H1 (cell line): ENCODE data around the gene TGM5. TPM values are rescaled to one million over a fixed set of nuclear protein-coding genes. Genes with fewer than 3 reads are reported as not detected.
A peak's percentile ranks its signal among the peaks of the same experiment; 100 is the strongest.

ENCODE experiments used
- CTCF ChIA-PET: fragments of 300-600 bp; sonication (Branson Sonifier 250); formaldehyde crosslinking; loops from one replicate; lab custom pipeline; 2021; ENCODE audit not compliant: partially characterized antibody; lab: Charles Lee
- POLR2A ChIA-PET: fragments of 300-600 bp; sonication (Branson Sonifier 250); formaldehyde crosslinking; loops from one replicate; lab custom pipeline; 2021; ENCODE audit warnings: inconsistent platforms; ENCODE audit not compliant: partially characterized antibody; lab: Charles Lee
- DNase-seq, 2 experiments: peaks; one replicate each; pipeline versions ENCODE4 v3.0.0 to v3.0.0-alpha.2; 2010 to 2022; ENCODE audit warnings: low spot score in 2 of 2, low read depth in 1 of 2, mixed read lengths in 1 of 2
- FAIRE-seq: peaks from 2 replicates; lab custom pipeline; 2011; peaks lifted over from hg19 to GRCh38; lab: Jason Lieb, UNC
- H2AFZ ChIP-seq: 2 replicates; pipeline ENCODE4 v1.8.1; 2012; ENCODE audit warnings: low read length, inconsistent platforms
- H2AK5ac ChIP-seq: 2 replicates; pipeline ENCODE4 v1.6.1; 2013; ENCODE audit warnings: low read depth, low read length
- H2BK120ac ChIP-seq: replicated peaks from 2 replicates; pipeline ENCODE3; 2013; ENCODE audit warnings: low read depth, low read length, inconsistent platforms
- H2BK12ac ChIP-seq: 2 replicates; pipeline ENCODE4 v1.6.1; 2013; ENCODE audit warnings: low read depth, low read length
- H2BK15ac ChIP-seq: 2 replicates; pipeline ENCODE4 v1.6.1; 2013; ENCODE audit warnings: low read length
- H2BK20ac ChIP-seq: 2 replicates; pipeline ENCODE4 v1.6.1; 2013; ENCODE audit warnings: low read length
- H2BK5ac ChIP-seq: 2 replicates; pipeline ENCODE4 v1.6.1; 2013; ENCODE audit warnings: low read depth, low read length
- H3K14ac ChIP-seq: 2 replicates; pipeline ENCODE4 v1.6.1; 2013; ENCODE audit warnings: inconsistent platforms; ENCODE audit not compliant: insufficient read length
- H3K18ac ChIP-seq: 2 replicates; pipeline ENCODE4 v1.6.1; 2013; ENCODE audit warnings: low read length; ENCODE audit errors: extremely low read depth
- H3K23ac ChIP-seq: 2 replicates; pipeline ENCODE4 v1.6.1; 2013; ENCODE audit warnings: inconsistent platforms; ENCODE audit not compliant: insufficient read length
- H3K23me2 ChIP-seq: 2 replicates; pipeline ENCODE4 v1.6.1; 2013; ENCODE audit warnings: low read depth, low read length
- H3K27ac ChIP-seq: 2 replicates; pipeline ENCODE4 v1.6.1; 2011; ENCODE audit warnings: low read depth, low read length, inconsistent platforms
- H3K27me3 ChIP-seq, 4 experiments: replicated peaks in 1 of 4; 1 replicate in 1 of 4; 2 replicates in 3 of 4; pipeline versions ENCODE4 v1.6.1 to v1.8.1; 2011 to 2013; ENCODE audit warnings: low read length in 3 of 4, mild to moderate bottlenecking in 3 of 4, inconsistent platforms in 2 of 4, mixed read lengths in 2 of 4, moderate library complexity in 1 of 4; ENCODE audit not compliant: control insufficient read depth in 3 of 4, insufficient read depth in 3 of 4; ENCODE audit errors: extremely low read depth in 1 of 4
- H3K36me3 ChIP-seq, 4 experiments: 2 replicates each; pipeline versions ENCODE4 v1.6.1 to v1.8.1; 2011 to 2013; ENCODE audit warnings: mild to moderate bottlenecking in 4 of 4, low read length in 3 of 4, moderate library complexity in 2 of 4, control low read depth in 1 of 4, inconsistent platforms in 1 of 4; ENCODE audit not compliant: insufficient read depth in 4 of 4, control insufficient read depth in 2 of 4
- H3K4ac ChIP-seq: replicated peaks from 2 replicates; pipeline ENCODE3; 2013; ENCODE audit warnings: low read length, low read depth, mixed read lengths, inconsistent platforms; ENCODE audit not compliant: insufficient read length
- H3K4me1 ChIP-seq, 4 experiments: replicated peaks in 1 of 4; 1 replicate in 1 of 4; 2 replicates in 3 of 4; pipeline versions ENCODE4 v1.6.1 to v1.8.1; 2011 to 2013; ENCODE audit warnings: low read length in 3 of 4, inconsistent platforms in 2 of 4, mixed read lengths in 1 of 4; ENCODE audit not compliant: insufficient read depth in 4 of 4, control insufficient read depth in 3 of 4
- H3K4me2 ChIP-seq, 2 experiments: 2 replicates each; pipeline versions ENCODE4 v1.6.1 to v1.8.1; 2011 to 2013; ENCODE audit warnings: low read depth in 2 of 2, low read length in 2 of 2, control low read depth in 1 of 2, inconsistent platforms in 1 of 2, mild to moderate bottlenecking in 1 of 2; ENCODE audit not compliant: insufficient read depth in 1 of 2
- H3K4me3 ChIP-seq, 4 experiments: fragments of 200-600, 300-600 bp in 1 of 4; sonication (generic), shearing (Covaris generic), sonication (Bioruptor Twin) in 1 of 4; 2 replicates each; pipeline versions ENCODE4 v1.5.1 to v1.8.1; 2011 to 2016; ENCODE audit warnings: low read length in 4 of 4, low read depth in 3 of 4, control low read depth in 2 of 4, inconsistent platforms in 2 of 4, mild to moderate bottlenecking in 2 of 4, mixed read lengths in 1 of 4, moderate library complexity in 1 of 4; ENCODE audit not compliant: insufficient read depth in 2 of 4; ENCODE audit errors: extremely low read depth in 1 of 4
- H3K56ac ChIP-seq: replicated peaks from 2 replicates; pipeline ENCODE3; 2013; ENCODE audit warnings: low read depth, mild to moderate bottlenecking, mixed read lengths, low read length, inconsistent platforms; ENCODE audit not compliant: insufficient read length
- H3K79me1 ChIP-seq: 2 replicates; pipeline ENCODE4 v1.6.1; 2013; ENCODE audit warnings: low read depth, low read length, control low read depth
- H3K79me2 ChIP-seq, 2 experiments: 2 replicates each; pipeline versions ENCODE4 v1.6.1 to v1.8.1; 2012 to 2013; ENCODE audit warnings: low read length in 2 of 2, mild to moderate bottlenecking in 2 of 2, inconsistent platforms in 1 of 2; ENCODE audit not compliant: insufficient read depth in 2 of 2, control insufficient read depth in 1 of 2
- H3K9ac ChIP-seq, 4 experiments: replicated peaks in 1 of 4; 1 replicate in 1 of 4; 2 replicates in 3 of 4; pipeline versions ENCODE4 v1.6.1 to v1.8.1; 2011 to 2013; ENCODE audit warnings: low read depth in 3 of 4, low read length in 3 of 4, control low read depth in 2 of 4, mild to moderate bottlenecking in 2 of 4, moderate library complexity in 2 of 4, inconsistent platforms in 1 of 4; ENCODE audit errors: extremely low read depth in 1 of 4
- H3K9me3 ChIP-seq, 2 experiments: 2 replicates each; pipeline versions ENCODE4 v1.6.1 to v1.8.1; 2012 to 2013; ENCODE audit warnings: mild to moderate bottlenecking in 2 of 2, moderate library complexity in 2 of 2, control low read depth in 1 of 2, inconsistent platforms in 1 of 2, low read depth in 1 of 2, low read length in 1 of 2, mixed read lengths in 1 of 2; ENCODE audit not compliant: insufficient read depth in 2 of 2
- H4K20me1 ChIP-seq, 2 experiments: replicated peaks in 1 of 2; 2 replicates each; pipeline versions ENCODE3 to v1.8.1; 2011 to 2013; ENCODE audit warnings: inconsistent platforms in 2 of 2, low read length in 2 of 2, mild to moderate bottlenecking in 1 of 2; ENCODE audit not compliant: insufficient read depth in 2 of 2, control insufficient read depth in 1 of 2
- H4K5ac ChIP-seq: 2 replicates; pipeline ENCODE4 v1.6.1; 2013; ENCODE audit warnings: low read length, low read depth, mixed read lengths, inconsistent platforms; ENCODE audit not compliant: insufficient read length
- H4K8ac ChIP-seq: 2 replicates; pipeline ENCODE4 v1.8.0; 2013; ENCODE audit warnings: mild to moderate bottlenecking, moderate library complexity, low read length, inconsistent platforms; ENCODE audit not compliant: insufficient read depth; ENCODE audit errors: extremely low read depth
- H4K91ac ChIP-seq: replicated peaks from 2 replicates; pipeline ENCODE3; 2013; ENCODE audit warnings: low read length, mixed read lengths, inconsistent platforms; ENCODE audit not compliant: insufficient read length
- BRCA1 ChIP-seq: IDR thresholded peaks from 2 replicates; pipeline ENCODE4 v1.6.1; 2012; ENCODE audit warnings: low read depth, low read length, improper control_type of control experiment
- EZH2 ChIP-seq: fragments of 200-600 bp; sonication (generic); IDR thresholded peaks from 2 replicates; pipeline ENCODE4 v1.7.1; 2012; ENCODE audit warnings: low read depth, mild to moderate bottlenecking, moderate library complexity, low read length, inconsistent platforms; ENCODE audit not compliant: severe bottlenecking
- FOSL1 ChIP-seq: IDR thresholded peaks from 2 replicates; pipeline ENCODE4 v1.6.1; 2011; ENCODE audit warnings: mild to moderate bottlenecking, low read depth, low read length, moderate library complexity; ENCODE audit not compliant: insufficient read depth
- GABPA ChIP-seq: IDR thresholded peaks from 2 replicates; pipeline ENCODE4 v1.6.1; 2011; ENCODE audit warnings: mild to moderate bottlenecking, low read length, moderate library complexity, borderline replicate concordance; ENCODE audit not compliant: insufficient read depth
- HDAC6 ChIP-seq: IDR thresholded peaks from one replicate; pipeline ENCODE4 v1.7.1; 2012; ENCODE audit warnings: low read depth, mild to moderate bottlenecking, inconsistent platforms, low read length, moderate library complexity
- SP1 ChIP-seq: IDR thresholded peaks from 2 replicates; pipeline ENCODE4 v1.6.1; 2011; ENCODE audit warnings: low read depth, low read length
- WGBS, 2 experiments: shearing (Covaris generic) in 1 of 2; methylation state at CpG; one replicate each; pipeline versions ENCODE4 v1.1.6 to v1.1.7; 2013 to 2015; ENCODE audit warnings: low lambda C conversion rate in 2 of 2, mixed read lengths in 2 of 2, inconsistent platforms in 1 of 2, low coverage in 1 of 2, missing lambda C conversion rate in 1 of 2; ENCODE audit not compliant: insufficient replicate concordance in 2 of 2, insufficient coverage in 1 of 2, insufficient read length in 1 of 2; ENCODE audit errors: extremely low coverage in 1 of 2, missing lambda C conversion rate in 1 of 2; 5-methylcytosine and 5-hydroxymethylcytosine counted together
- polyA plus RNA-seq, 7 experiments: library from polyadenylated mRNA; depleted of rRNA in 3 of 7; stranded (reverse) in 5 of 7; unstranded in 2 of 7; fragments of >200 nt in 5 of 7; fragments of 200-250 nt in 2 of 7; gene quantifications; 1 replicate in 5 of 7; 2 replicates in 1 of 7; 4 replicates in 1 of 7; pipeline versions ENCODE4 v1.2.1 to v1.2.3, GENCODE V29; 2011 to 2013; ENCODE audit warnings: missing spikeins in 2 of 7, mixed read lengths in 2 of 7
- total RNA-seq: library from RNA; stranded (reverse); fragmentation: NEBNext Ultra II Directional; extraction: Animal tissue kit (Norgen Biotek cat#: 25700); gene quantifications from 2 replicates; pipeline ENCODE4 v1.2.1, GENCODE V29; 2021
- TF ChIP-seq, protein P1 (sequence below): IDR thresholded peaks from 2 replicates; pipeline ENCODE4 v1.6.1; 2012; ENCODE audit warnings: low read length, inconsistent platforms

The TGM5 gene
- total and polyA plus RNA-seq, 2 of the 8 experiments (the other 6 are each of a cell fraction or from before 2014, with no cell fraction given) = not detected

DNA sequence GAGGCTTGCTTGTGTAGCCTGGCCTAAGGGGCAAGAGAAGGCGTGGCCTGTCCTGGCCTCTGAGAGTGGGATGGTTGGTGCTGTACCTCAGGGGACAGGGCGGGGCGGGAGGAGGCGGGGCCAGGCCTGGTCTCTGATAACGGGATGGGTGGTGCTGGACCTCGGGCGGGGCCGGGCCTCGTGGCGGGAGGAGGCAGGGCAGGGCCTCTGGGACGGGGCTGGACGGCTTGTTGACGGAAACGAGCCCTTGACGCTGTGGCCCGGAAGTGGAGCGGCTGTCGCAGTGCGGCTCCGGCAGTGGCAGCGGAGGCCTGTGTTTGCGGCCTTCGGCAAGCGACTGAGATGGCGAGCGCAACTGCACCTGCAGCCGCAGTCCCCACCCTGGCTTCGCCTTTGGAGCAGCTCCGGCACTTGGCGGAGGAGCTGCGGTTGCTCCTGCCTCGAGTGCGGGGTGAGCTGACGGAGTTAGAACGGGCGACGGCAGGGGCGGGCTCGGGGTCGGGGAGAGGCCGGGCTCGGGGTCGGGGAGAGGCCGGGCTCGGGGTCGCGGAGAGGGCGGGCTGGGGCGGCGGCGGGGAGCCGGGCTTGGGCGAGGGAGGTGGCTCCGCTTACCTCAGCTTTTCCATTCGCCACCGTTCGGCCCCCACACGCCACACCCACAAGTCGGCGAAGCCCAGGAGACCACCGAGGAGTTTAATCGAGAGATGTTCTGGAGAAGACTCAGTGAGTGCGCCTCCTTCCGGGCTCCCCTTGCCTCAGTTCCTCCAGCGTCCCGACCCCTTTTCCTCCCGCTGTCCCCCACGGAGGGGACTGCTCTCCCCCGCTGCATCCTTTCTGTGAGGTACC is 81.3 kb downstream of the TGM5 start, which contains the start of gene CCNDBP1:
CCNDBP1 (plus strand) TSS at position 247 of the 846 bp plus-strand sequence; CDS start at position 343, 96 bp downstream.
- no peak within 1 kb of the TSS for H2BK120ac ChIP-seq
- POLR2A ChIA-PET = interaction anchor here (0.7 kb wide), 1 partner anchor 36 kb away, joined by 3 read pairs; no protein-coding TSS in a partner anchor
- TF ChIP-seq, protein P1, sequence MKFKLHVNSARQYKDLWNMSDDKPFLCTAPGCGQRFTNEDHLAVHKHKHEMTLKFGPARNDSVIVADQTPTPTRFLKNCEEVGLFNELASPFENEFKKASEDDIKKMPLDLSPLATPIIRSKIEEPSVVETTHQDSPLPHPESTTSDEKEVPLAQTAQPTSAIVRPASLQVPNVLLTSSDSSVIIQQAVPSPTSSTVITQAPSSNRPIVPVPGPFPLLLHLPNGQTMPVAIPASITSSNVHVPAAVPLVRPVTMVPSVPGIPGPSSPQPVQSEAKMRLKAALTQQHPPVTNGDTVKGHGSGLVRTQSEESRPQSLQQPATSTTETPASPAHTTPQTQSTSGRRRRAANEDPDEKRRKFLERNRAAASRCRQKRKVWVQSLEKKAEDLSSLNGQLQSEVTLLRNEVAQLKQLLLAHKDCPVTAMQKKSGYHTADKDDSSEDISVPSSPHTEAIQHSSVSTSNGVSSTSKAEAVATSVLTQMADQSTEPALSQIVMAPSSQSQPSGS = no peak
- no peak for TF ChIP-seq SP1
- no peak for TF ChIP-seq GABPA
- no peak for TF ChIP-seq FOSL1
- TF ChIP-seq EZH2 = no peak
- TF ChIP-seq HDAC6 = no peak
- no peak for TF ChIP-seq BRCA1

More for the DNA sequence above, 81.3 kb downstream of the TGM5 start, which contains the start of gene CCNDBP1:
- H3K4me2 ChIP-seq = peak within 1 kb of the TSS; percentile 96 to 99
- no peaks in the 10 kb centered on the region for H3K9me3 ChIP-seq
- H4K91ac ChIP-seq = no peak within 1 kb of the TSS
- peaks cover 0 to 5% (median 1%) of the 10 kb centered on the region in 4 experiments; a peak in 2 of 8 replicates for H3K36me3 ChIP-seq
- CTCF ChIA-PET = interaction anchor here (1.0 to 4.1 kb wide), 9 partner anchors 14 to 141 kb away, joined by 3 to 16 read pairs (median 4); no protein-coding TSS in a partner anchor
- no peak within 1 kb of the TSS for H2AK5ac ChIP-seq
- peak within 1 kb of the TSS in 3 of 4 experiments; percentile 34 to 80 (median 40); a peak in 6 of 7 replicates for H3K9ac ChIP-seq
- FAIRE-seq (peak; percentile 13), DNase-seq (peak; percentile 87 to 95)
- H3K4me3 ChIP-seq = peak within 1 kb of the TSS; percentile 64 to 93 (median 89)
- no peaks in the 10 kb centered on the region for H3K27me3 ChIP-seq
- H2BK15ac ChIP-seq = no peak within 1 kb of the TSS
- peaks cover 7% of the 10 kb centered on the region for H3K23me2 ChIP-seq
- no peak within 1 kb of the TSS for H3K23ac ChIP-seq
- H3K79me1 ChIP-seq = no peaks in the 10 kb centered on the region
- H3K18ac ChIP-seq = peak within 1 kb of the TSS; percentile 94
- H4K20me1 ChIP-seq = peaks cover 0 to 2% of the 10 kb centered on the region in 2 experiments
- 0 out of 2 replicates have a peak within 1 kb of the TSS, but pooled peaks have one; percentile 54 for H3K27ac ChIP-seq
- no peak within 1 kb of the TSS for H3K4ac ChIP-seq
- no peak within 1 kb of the TSS for H2BK20ac ChIP-seq
- H4K8ac ChIP-seq = no peak within 1 kb of the TSS
- peaks cover 4 to 8% (median 5%) of the 10 kb centered on the region in 4 experiments; a peak in 5 of 7 replicates for H3K4me1 ChIP-seq
- H2BK12ac ChIP-seq = no peak within 1 kb of the TSS
- H2AFZ ChIP-seq = peak within 1 kb of the TSS; percentile 98
- H2BK5ac ChIP-seq = peak within 1 kb of the TSS; percentile 84; the same call in 1 of the 2 replicates
- no peaks in the 10 kb centered on the region for H3K79me2 ChIP-seq
- no peak within 1 kb of the TSS for H3K14ac ChIP-seq
- peak within 1 kb of the TSS; percentile 40 for H3K56ac ChIP-seq
- 1% methylated on average over 28 of the region's 69 CpGs; no CpG with 5 or more reads in 1 of the 2 experiments for WGBS, 2 experiments
- peak within 1 kb of the TSS; percentile 45 for H4K5ac ChIP-seq
